GM21717 (cell line): Measurements from ENCODE around the gene HOTAIR.

ENCODE experiments used
- ATAC-seq: cut with Tn5 transposase; IDR thresholded peaks from one replicate; pipeline ENCODE4 v1.9.1; 2021; ENCODE audit warnings: mild to moderate bottlenecking, moderate library complexity; ENCODE audit not compliant: unreplicated experiment

HOTAIR gene

GRCh38 chr12:53949631-53950436 lies 24.9 kb downstream of the HOTAIR start:
- ATAC-seq = no peak

GRCh38 chr12:53948650-53949593 lies 25.8 kb downstream of the HOTAIR start:
- ATAC-seq = no peak

- ATAC-seq = no peak
These were observed 27.0 kb downstream of the HOTAIR start for GRCh38 chr12:53947743-53948142.

GRCh38 chr12:53944907-53945847 lies 29.6 kb downstream of the HOTAIR start:
- no peak for ATAC-seq

GRCh38 chr12:53944209-53944608 lies 30.5 kb downstream of the HOTAIR start:
- no peak for ATAC-seq

- ATAC-seq = no peak
These were observed 32.2 kb downstream of the HOTAIR start for GRCh38 chr12:53942467-53942997.

GRCh38 chr12:53941750-53942149 lies 33.0 kb downstream of the HOTAIR start:
- no peak for ATAC-seq

- ATAC-seq = no peak
These were observed 33.6 kb downstream of the HOTAIR start for GRCh38 chr12:53941187-53941586.

- no peak for ATAC-seq
These were observed 34.2 kb downstream of the HOTAIR start for GRCh38 chr12:53940443-53941014.

- ATAC-seq = no peak
These were observed 35.3 kb downstream of the HOTAIR start for GRCh38 chr12:53939141-53940108.

GRCh38 chr12:53938326-53939140 lies 36.2 kb downstream of the HOTAIR start, which contains the start of gene HOXC13:
HOXC13 (plus strand) TSS chr12:53938831; CDS start chr12:53938907, 76 bp downstream.
- ATAC-seq = no peak

- no peak for ATAC-seq
These were observed 37.0 kb downstream of the HOTAIR start for GRCh38 chr12:53937596-53938325.

- ATAC-seq = no peak
These were observed 37.7 kb downstream of the HOTAIR start for GRCh38 chr12:53937099-53937498.

GRCh38 chr12:53935383-53936341 lies 39.1 kb downstream of the HOTAIR start:
- ATAC-seq = no peak

GRCh38 chr12:53932915-53933314 lies 41.8 kb downstream of the HOTAIR start:
- no peak for ATAC-seq
